Daoy (cell line): Measurements from ENCODE around the gene MSL2. TPM values are rescaled to one million over a fixed set of nuclear protein-coding genes. Genes with fewer than 3 reads are reported as not detected.
A peak's percentile ranks its signal among the peaks of the same experiment; 100 is the strongest.
"Not testable (repeated sequence)": the region's sequence is repeated elsewhere in the genome, so short reads cannot be mapped to it uniquely, and the experiment has no call there.

Source experiments
- DNase-seq: peaks from one replicate; pipeline ENCODE4 v3.0.0-alpha.2; 2015; ENCODE audit warnings: low read depth
- total RNA-seq: library from RNA; depleted of rRNA; stranded (reverse); fragments of >200 nt; shearing (Covaris generic); gene quantifications from 2 replicates; pipeline ENCODE4 v1.2.3, GENCODE V29; 2014

The MSL2 gene
- total RNA-seq, 1 experiment from 2014 or later, result 5.1 TPM

DNA sequence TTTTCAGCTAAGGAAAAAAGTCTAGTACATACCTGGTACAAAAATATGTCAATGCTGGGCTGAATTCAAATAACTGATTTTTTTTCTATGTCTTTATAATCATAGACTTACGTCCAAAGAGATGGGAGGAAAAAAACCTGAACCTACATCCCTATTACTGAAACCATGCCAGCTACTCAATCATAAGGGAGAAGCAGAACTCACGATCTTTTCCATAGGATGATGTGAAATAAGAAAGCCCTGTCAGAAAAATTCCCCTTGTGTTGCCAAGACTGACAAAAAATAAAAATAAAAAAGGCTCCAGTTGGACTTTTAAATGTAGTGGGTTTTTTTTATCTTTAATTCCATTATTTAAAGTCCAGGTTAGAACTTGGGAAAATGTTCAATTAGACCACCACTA, 3.3 kb downstream of the MSL2 start:
- DNase-seq, result no peak

DNA sequence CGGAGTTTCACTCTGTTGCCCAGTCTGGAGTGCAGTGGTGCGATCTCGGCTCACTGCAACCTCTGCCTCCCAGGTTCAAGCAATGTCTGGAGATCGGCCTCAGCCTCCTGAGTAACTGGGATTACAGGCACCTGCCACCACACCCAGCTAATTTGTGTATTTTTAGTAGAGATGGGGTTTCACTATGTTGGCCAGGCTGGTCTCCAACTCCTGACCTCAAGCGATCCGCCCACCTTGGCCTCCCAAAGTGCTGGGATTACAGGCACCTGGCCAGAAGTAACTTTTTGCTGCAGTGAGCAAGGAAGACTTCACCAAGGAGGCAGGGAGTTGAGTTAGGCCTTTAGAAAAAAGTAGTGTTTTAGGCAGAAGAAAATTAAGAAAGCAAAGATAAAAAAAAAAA, 3.9 kb downstream of the MSL2 start:
- DNase-seq, result not testable (repeated sequence)

GRCh38 chr3:136189859-136190617, 6.1 kb downstream of the MSL2 start:
- no peak for DNase-seq

- DNase-seq, result no peak
Observed at GRCh38 chr3:136189043-136189442, 7.1 kb downstream of the MSL2 start.

DNA sequence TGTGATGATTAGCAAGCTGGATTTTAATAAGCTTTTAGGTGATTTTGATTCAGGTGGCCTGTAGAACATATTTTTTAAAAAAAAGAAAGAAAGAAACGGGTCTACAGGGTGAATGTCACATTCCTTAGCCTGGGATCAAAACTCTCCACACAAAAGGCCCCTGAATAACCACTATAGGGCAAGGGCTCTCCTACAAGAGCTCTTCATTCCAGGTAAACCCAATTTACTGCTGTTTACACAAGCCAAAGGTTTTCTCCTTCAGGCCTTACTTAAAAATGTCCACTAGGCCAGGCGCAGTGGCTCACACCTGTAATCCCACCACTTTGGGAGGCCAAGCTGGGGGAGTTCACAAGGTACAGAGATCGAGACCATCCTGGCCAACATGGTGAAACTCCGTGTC, 8.3 kb downstream of the MSL2 start:
- DNase-seq, result no peak

DNA sequence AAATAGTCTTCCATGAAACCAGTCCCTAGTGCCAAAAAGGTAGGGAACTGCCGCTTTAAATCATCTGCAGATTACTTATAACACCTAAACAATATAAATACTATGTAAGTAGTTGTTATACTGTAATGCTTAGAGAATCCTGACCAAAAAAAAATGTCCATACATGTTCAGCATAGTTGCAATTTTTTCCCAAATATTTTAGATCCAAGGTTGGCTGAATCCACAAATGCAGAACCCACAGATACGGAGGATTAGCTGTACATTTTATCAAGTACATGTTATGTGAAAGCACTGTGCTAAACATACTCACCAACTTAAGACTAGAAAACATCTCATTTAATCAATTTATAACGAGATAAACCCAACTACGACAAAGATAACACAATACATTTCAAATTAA, 9.3 kb downstream of the MSL2 start:
- no peak for DNase-seq

GRCh38 chr3:136186344-136186743, 9.8 kb downstream of the MSL2 start:
- DNase-seq, result no peak

GRCh38 chr3:136184703-136185102, 11.4 kb downstream of the MSL2 start:
- DNase-seq, result no peak

GRCh38 chr3:136181741-136182140, 14.4 kb downstream of the MSL2 start:
- no peak for DNase-seq

- no peak for DNase-seq
Observed at GRCh38 chr3:136177876-136178275, 18.3 kb downstream of the MSL2 start.

DNA sequence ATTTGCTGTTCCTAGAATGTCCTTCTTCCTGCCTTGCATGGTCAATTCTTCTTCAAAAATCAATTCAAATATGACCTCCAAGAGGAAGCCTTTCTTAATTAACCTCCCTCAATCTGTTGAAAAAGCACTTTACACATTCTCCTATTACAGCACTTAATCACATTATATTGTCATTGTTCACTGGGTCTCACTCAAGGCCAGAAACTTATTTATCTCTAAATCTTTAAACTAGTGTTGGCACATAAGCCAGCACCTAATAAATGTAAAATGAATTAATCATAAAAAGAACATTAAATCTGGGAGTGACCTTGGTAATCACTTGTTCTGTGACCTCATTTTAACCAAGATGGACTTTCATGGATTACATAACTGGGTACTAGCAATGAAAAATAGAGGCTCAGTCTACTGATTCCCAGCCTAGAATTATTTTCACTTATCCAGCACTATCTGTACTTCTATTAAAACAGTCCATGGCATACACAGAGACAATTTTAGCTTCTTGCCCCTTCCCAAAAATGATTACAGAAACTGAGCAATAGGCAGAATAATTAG, 22.1 kb downstream of the MSL2 start:
- no peak for DNase-seq

DNA sequence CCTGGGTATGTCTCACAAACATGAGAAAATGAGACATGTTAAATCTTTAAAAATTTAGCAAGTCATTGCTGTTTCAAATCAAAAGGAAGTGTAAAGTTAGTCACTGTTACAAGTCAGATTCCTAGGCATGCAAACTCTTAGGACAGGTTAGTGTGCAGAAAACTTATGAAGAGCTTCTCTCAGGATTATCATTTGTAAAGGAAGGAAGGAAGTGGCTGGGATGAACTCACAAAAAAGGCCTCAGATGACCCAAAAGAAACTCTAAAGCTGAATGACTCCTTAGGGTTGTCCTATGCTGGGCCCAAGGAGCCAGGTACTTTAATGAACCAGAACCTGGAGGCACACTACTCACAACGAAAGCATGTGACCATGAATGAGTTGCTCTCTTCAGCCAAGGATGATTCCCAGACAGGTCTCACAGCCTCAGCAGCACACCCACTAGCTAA, 25.0 kb downstream of the MSL2 start:
- DNase-seq, result no peak

DNA sequence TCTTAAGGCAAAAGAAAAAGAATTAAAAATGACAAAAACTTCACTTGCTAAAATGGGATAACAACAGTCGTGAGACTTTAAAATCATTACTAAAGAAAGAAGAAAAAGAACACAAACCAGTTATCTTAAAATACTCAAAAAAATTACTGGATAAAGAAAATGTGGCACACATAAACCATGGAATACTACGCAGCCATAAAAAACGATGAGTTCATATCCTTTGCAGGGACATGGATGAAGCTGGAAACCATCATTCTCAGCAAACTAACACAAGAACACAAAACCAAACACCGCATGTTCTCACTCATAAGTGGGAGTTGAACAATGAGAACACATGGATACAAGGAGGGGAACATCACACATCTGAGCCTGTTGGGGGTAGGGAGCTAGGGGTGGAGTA, 27.9 kb downstream of the MSL2 start:
- not testable (repeated sequence) for DNase-seq

DNA sequence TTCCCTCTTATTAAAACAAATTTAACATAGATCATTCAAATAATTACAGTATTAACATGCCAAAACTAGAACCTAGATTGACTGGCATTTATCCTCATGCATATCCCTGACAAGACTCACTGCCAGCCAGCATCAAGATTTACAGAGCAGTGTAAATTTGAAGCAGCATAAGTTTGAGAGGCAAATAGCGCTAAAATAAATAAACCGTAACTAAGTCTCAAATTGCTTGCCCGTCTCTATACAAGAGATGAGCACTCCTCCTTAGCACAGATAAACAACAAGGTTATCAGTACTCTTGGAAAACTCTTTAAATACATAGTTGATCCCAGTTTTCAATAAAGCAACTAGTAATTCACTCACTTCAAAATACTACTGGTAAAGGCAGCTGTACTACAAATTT, 29.6 kb downstream of the MSL2 start:
- DNase-seq, result no peak

DNA sequence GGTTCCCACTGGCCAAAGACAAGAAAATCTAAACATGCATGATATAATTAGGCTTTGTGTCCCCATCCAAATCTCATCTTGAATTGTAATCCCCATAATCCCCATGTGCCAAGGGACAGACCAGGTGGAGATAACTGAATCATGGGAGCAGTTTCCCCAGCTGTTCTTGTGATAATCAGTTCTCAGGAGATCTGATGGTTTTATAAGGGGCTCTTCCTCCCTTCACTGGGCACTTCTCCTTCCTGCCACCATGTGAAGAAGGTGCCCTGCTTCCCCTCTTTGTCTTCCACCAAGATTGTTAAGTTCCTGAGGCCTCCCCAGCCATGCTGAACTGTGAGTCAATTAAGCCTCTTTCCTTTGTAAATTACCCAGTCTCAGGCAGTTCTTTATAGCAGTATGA, 32.5 kb downstream of the MSL2 start:
- DNase-seq, result not testable (repeated sequence)

DNA sequence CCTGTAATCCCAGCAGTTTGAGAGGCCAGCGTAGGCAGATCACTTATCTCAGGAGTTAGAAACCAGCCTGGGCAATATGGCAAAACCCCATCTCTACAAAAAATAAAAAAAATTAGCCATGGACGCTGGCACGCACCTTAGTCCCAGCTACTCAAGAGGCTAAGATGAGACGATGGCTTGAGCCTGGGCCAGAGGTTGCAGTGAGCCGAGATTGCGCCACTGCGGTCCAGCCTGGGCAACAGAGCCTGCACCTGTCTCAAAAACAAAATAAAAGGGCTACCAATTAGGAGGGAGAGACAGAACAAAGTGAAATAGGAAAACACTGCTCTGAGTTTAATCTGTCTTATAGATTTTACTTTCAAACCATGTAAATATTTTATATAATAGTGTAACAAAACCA, 33.8 kb downstream of the MSL2 start:
- no peak for DNase-seq

DNA sequence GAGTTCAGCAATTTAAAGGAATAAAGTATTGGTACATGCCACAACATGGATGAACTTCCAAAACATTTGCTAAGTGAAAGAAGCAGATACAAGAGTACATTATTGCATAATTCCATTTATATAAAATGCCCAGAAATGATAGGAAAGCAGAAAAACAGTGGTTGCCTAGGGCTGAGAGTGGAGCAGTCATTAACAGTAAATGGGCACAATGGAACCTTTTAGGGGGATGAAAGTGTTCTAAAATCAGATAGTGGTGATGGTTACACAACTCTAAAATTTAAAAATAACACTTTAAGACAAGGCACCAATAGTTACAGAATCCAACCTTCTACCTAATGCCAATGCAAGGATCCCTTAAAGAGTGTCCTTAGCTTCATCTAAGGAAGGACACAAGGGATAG, 34.6 kb downstream of the MSL2 start:
- no peak for DNase-seq

DNA sequence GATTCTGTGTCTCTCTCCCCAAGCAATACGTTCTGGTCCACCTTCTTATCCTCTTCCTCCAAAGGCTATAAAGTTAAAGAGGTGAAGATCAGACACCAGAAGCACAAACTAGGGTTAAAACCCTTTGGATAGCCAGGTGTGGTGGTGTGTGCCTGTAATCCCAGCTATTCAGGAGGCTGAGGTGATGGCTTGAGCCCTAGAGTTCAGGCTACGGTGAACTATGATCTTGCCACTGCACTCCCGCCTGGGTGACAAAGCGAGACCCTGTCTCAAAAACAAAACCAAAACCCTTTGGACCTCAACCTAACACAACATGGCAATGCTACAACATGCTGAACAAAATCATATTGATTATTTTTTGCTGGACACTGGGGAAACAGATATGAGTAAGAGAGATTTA, 43.2 kb downstream of the MSL2 start:
- no peak for DNase-seq

GRCh38 chr3:136152176-136152843, 43.8 kb downstream of the MSL2 start:
- DNase-seq, result no peak

- DNase-seq, result no peak
Observed at GRCh38 chr3:136151219-136151618, 44.9 kb downstream of the MSL2 start.

DNA sequence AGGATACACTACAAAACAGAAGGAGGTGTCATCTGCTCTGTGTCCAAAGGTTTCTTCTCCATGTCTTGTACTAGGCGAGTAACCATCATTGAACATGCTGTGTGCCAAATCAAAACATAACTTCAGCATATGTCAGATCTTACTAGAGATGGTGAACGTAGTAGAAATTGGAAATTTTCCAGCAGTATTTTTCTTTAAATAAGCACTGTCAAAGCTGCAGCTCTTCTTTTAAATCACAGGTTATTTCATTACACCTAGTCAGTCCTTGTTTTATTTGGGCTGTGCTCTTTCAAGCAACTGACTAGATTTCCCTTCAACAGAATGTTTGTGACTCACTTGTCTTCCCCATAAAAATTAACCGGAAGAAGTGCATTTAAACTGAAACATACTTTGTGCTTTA, 46.5 kb downstream of the MSL2 start:
- DNase-seq, result peak; percentile 5

- DNase-seq, result peak; percentile 30
Observed at GRCh38 chr3:136146981-136147729, 49.0 kb downstream of the MSL2 start.
